HCT116 (cell line): Measurements from ENCODE around the gene BPIFB1. TPM values are rescaled to one million over a fixed set of nuclear protein-coding genes. Genes with fewer than 3 reads are reported as not detected.

Source experiments
- ATAC-seq: fragments of 200-7000 bp; cut with Tn5 transposase; 2 replicates; pipeline ENCODE4 v1.9.1; 2020; ENCODE audit warnings: mild to moderate bottlenecking, moderate library complexity
- BruUV-seq: library from RNA; stranded (reverse); fragments of 400-500 nt; replicated peaks from 2 replicates; lab custom pipeline; 2021; lab: Mats Ljungman, UMichigan
- CTCF ChIA-PET: fragments of 300-600 bp; sonication (Branson Sonifier 250); formaldehyde crosslinking; loops from one replicate; lab custom pipeline; 2021; ENCODE audit warnings: antibody characterized with exemption; lab: Charles Lee
- POLR2A ChIA-PET: fragments of 300-600, 350-600 bp; sonication (Branson Sonifier 250); formaldehyde crosslinking; loops from one replicate; lab custom pipeline; 2021; ENCODE audit warnings: antibody characterized with exemption; lab: Charles Lee
- RAD21 ChIA-PET, 2 experiments: fragments of 300-600 bp; sonication (Branson Sonifier 250); formaldehyde crosslinking; loops; one replicate each; lab custom pipeline; 2023; ENCODE audit warnings: low total read pairs in 2 of 2; ENCODE audit not compliant: uncharacterized antibody in 2 of 2, unreplicated experiment in 2 of 2, low non-redundant PET in 1 of 2; lab: Charles Lee
- DNase-seq: peaks from one replicate; pipeline ENCODE4 v3.0.0-alpha.2; 2010; ENCODE audit warnings: low read depth, low spot score
- H2AFZ ChIP-seq: fragments of 200-600 bp; shearing (Covaris generic), sonication (generic); 2 replicates; pipeline ENCODE4 v1.6.1; 2017; ENCODE audit warnings: low read depth, mixed run types, mixed read lengths, antibody characterized with exemption, low read length; ENCODE audit not compliant: poor library complexity, severe bottlenecking
- H3K27ac ChIP-seq: 2 replicates; pipeline ENCODE4 v1.5.1; 2012; ENCODE audit warnings: low read depth, low read length
- H3K27me3 ChIP-seq: fragments of 200-600 bp; sonication (generic); 2 replicates; pipeline ENCODE4 v1.6.1; 2016; ENCODE audit warnings: mixed run types, low read length, mixed read lengths; ENCODE audit not compliant: insufficient read depth
- H3K36me3 ChIP-seq, 2 experiments: fragments of 200-500 bp in 1 of 2; fragments of 200-600 bp in 1 of 2; sonication (Bioruptor generic) in 1 of 2; sonication (generic) in 1 of 2; 2 replicates each; pipeline versions ENCODE4 v1.5.1 to v1.6.1; 2014 to 2016; ENCODE audit warnings: low read length in 2 of 2, inconsistent platforms in 1 of 2, mixed read lengths in 1 of 2, mixed run types in 1 of 2; ENCODE audit not compliant: insufficient read depth in 2 of 2, control insufficient read depth in 1 of 2
- H3K4me1 ChIP-seq, 2 experiments: fragments of 200-600 bp in 1 of 2; sonication (generic) in 1 of 2; 2 replicates each; pipeline versions ENCODE4 v1.5.1 to v1.6.1; 2012 to 2017; ENCODE audit warnings: low read length in 2 of 2, inconsistent platforms in 1 of 2, mild to moderate bottlenecking in 1 of 2, mixed read lengths in 1 of 2, mixed run types in 1 of 2, moderate library complexity in 1 of 2; ENCODE audit not compliant: insufficient read depth in 2 of 2, control insufficient read depth in 1 of 2
- H3K4me2 ChIP-seq: fragments of 200-600 bp; sonication (generic); 2 replicates; pipeline ENCODE4 v1.6.1; 2017; ENCODE audit warnings: mixed run types, low read length, mixed read lengths
- H3K4me3 ChIP-seq, 2 experiments: fragments of 200-600 bp in 1 of 2; sonication (generic) in 1 of 2; replicated peaks in 1 of 2; 2 replicates each; pipeline ENCODE4 v1.5.1; 2011 to 2016; ENCODE audit warnings: low read length in 2 of 2, control low read depth in 1 of 2, low read depth in 1 of 2, mild to moderate bottlenecking in 1 of 2, mixed read lengths in 1 of 2, mixed run types in 1 of 2
- H3K79me2 ChIP-seq: fragments of 200-600 bp; sonication (generic); 2 replicates; pipeline ENCODE4 v1.6.1; 2017; ENCODE audit warnings: mild to moderate bottlenecking, mixed run types, low read length, moderate library complexity, mixed read lengths; ENCODE audit not compliant: insufficient read depth
- H3K9ac ChIP-seq: fragments of 200-600 bp; sonication (generic); 2 replicates; pipeline ENCODE4 v1.6.1; 2016; ENCODE audit warnings: low read length, mixed read lengths
- H3K9me2 ChIP-seq: fragments of 200-600 bp; sonication (generic), shearing (Covaris generic); 2 replicates; pipeline ENCODE4 v1.6.1; 2017; ENCODE audit warnings: mixed run types, mild to moderate bottlenecking, moderate library complexity; ENCODE audit not compliant: insufficient read depth
- H3K9me3 ChIP-seq, 2 experiments: fragments of 200-500 bp in 1 of 2; fragments of 200-600 bp in 1 of 2; sonication (Bioruptor generic) in 1 of 2; sonication (generic) in 1 of 2; 2 replicates each; pipeline ENCODE4 v1.6.1; 2014 to 2017; ENCODE audit warnings: low read length in 2 of 2, mixed read lengths in 2 of 2, inconsistent platforms in 1 of 2, low read depth in 1 of 2, mild to moderate bottlenecking in 1 of 2, mixed run types in 1 of 2, moderate library complexity in 1 of 2; ENCODE audit not compliant: control insufficient read depth in 1 of 2, insufficient read depth in 1 of 2
- H4K20me1 ChIP-seq: fragments of 200-600 bp; sonication (generic), shearing (Covaris generic); 2 replicates; pipeline ENCODE4 v1.6.1; 2017; ENCODE audit warnings: mixed run types, mild to moderate bottlenecking, moderate library complexity; ENCODE audit not compliant: insufficient read depth
- CBX3 ChIP-seq: IDR thresholded peaks from 2 replicates; pipeline ENCODE4 v1.6.1; 2012; ENCODE audit warnings: low read depth
- CEBPB ChIP-seq: IDR thresholded peaks from 2 replicates; pipeline ENCODE4 v1.6.1; 2012; ENCODE audit warnings: low read depth
- CTCF ChIP-seq, 3 experiments: fragments of 200-600 bp in 1 of 3; sonication (generic) in 1 of 3; IDR thresholded peaks in 2 of 3; conservative IDR thresholded peaks in 1 of 3; 2 replicates each; pipeline ENCODE4 v1.5.1; 2012 to 2017; ENCODE audit warnings: low read depth in 2 of 3, low read length in 2 of 3, antibody characterized with exemption in 1 of 3, borderline replicate concordance in 1 of 3, control low read depth in 1 of 3, mild to moderate bottlenecking in 1 of 3, mixed read lengths in 1 of 3, mixed run types in 1 of 3, moderate library complexity in 1 of 3; ENCODE audit not compliant: insufficient read depth in 1 of 3
- EGR1 ChIP-seq: IDR thresholded peaks from 2 replicates; pipeline ENCODE4 v1.6.1; 2012; ENCODE audit warnings: low read depth
- ELF1 ChIP-seq: IDR thresholded peaks from 2 replicates; pipeline ENCODE4 v1.6.1; 2012; ENCODE audit warnings: low read depth, borderline replicate concordance
- FOSL1 ChIP-seq: IDR thresholded peaks from 2 replicates; pipeline ENCODE4 v1.6.1; 2012; ENCODE audit warnings: low read depth
- JUND ChIP-seq: IDR thresholded peaks from 2 replicates; pipeline ENCODE4 v1.6.1; 2012
- MAX ChIP-seq: IDR thresholded peaks from 2 replicates; pipeline ENCODE4 v1.6.1; 2012
- POLR2A ChIP-seq: IDR thresholded peaks from 2 replicates; pipeline ENCODE4 v1.7.0; 2011; ENCODE audit warnings: borderline replicate concordance; ENCODE audit not compliant: insufficient read depth, insufficient read length; ENCODE audit errors: extremely low read depth
- POLR2AphosphoS5 ChIP-seq: IDR thresholded peaks from 2 replicates; pipeline ENCODE4 v1.6.1; 2011; ENCODE audit warnings: mild to moderate bottlenecking, low read depth, low read length, moderate library complexity
- RAD21 ChIP-seq: IDR thresholded peaks from 2 replicates; pipeline ENCODE4 v1.6.1; 2012; ENCODE audit warnings: low read depth, mild to moderate bottlenecking
- REST ChIP-seq: IDR thresholded peaks from 2 replicates; pipeline ENCODE4 v1.6.1; 2012; ENCODE audit warnings: low read depth
- SIN3A ChIP-seq: IDR thresholded peaks from 2 replicates; pipeline ENCODE4 v1.6.1; 2012; ENCODE audit warnings: low read depth
- SP1 ChIP-seq: IDR thresholded peaks from 2 replicates; pipeline ENCODE4 v1.6.1; 2012; ENCODE audit warnings: low read depth
- SRF ChIP-seq: IDR thresholded peaks from 2 replicates; pipeline ENCODE4 v1.6.1; 2012; ENCODE audit warnings: low read depth
- TCF7L2 ChIP-seq: IDR thresholded peaks from 2 replicates; pipeline ENCODE4 v1.7.0; 2011; ENCODE audit warnings: borderline replicate concordance, inconsistent platforms; ENCODE audit not compliant: insufficient read depth, insufficient read length; ENCODE audit errors: extremely low read depth
- YY1 ChIP-seq: IDR thresholded peaks from 2 replicates; pipeline ENCODE4 v1.6.1; 2011; ENCODE audit warnings: low read length, low read depth, moderate library complexity, mild to moderate bottlenecking; ENCODE audit not compliant: insufficient replicate concordance; ENCODE audit errors: extremely low read depth
- ZFX ChIP-seq: fragments of 450-650 bp; IDR thresholded peaks from 2 replicates; pipeline ENCODE4 v1.6.1; 2017
- intact Hi-C: fragments of 100-400 bp; cut with micrococcal nuclease; formaldehyde crosslinking; loops from 2 replicates; pipeline ENCODE4 v1.10.0; 2022
- total RNA-seq: library from RNA; stranded (reverse); gene quantifications from one replicate; pipeline ENCODE4 v1.2.1, GENCODE V29; 2021; ENCODE audit not compliant: unreplicated experiment

BPIFB1 gene
- total RNA-seq, 1 experiment from 2014 or later = 0.17 TPM

- H3K4me2 ChIP-seq = no peak overlapping the region
- peaks cover 19% of the 10 kb centered on the region; the same call in 1 of the 2 replicates for H3K27me3 ChIP-seq
- no peaks in the 10 kb centered on the region for H3K79me2 ChIP-seq
- H4K20me1 ChIP-seq = no peaks in the 10 kb centered on the region
- DNase-seq = no peak
- no TSS peak for BruUV-seq
- no peak overlapping the region for H3K9ac ChIP-seq
- H3K9me2 ChIP-seq = no peaks in the 10 kb centered on the region
- H2AFZ ChIP-seq = no peak overlapping the region
- no peak overlapping the region for H3K27ac ChIP-seq
- CTCF ChIA-PET = no interaction called here
- H3K4me1 ChIP-seq = no peaks in the 10 kb centered on the region
- TF ChIP-seq REST (no peak), CBX3 (no peak), ZFX (no peak), CTCF (IDR thresholded peaks at IDR 0.05 in 2 of 3, conservative IDR thresholded peaks at IDR 0.05 in 1 of 3; ENCODE audit: borderline replicate concordance in 1 of 3, insufficient read depth in 1 of 3, low read depth in 2 of 3, low read length in 2 of 3) (no peak), FOSL1 (no peak), POLR2AphosphoS5 (no peak), MAX (no peak), SP1 (no peak), JUND (no peak), ELF1 (no peak), SIN3A (no peak), YY1 (no peak), POLR2A (no peak), CEBPB (no peak), RAD21 (no peak), EGR1 (no peak), TCF7L2 (no peak), SRF (no peak)
- no peak for ATAC-seq
- POLR2A ChIA-PET = no interaction called here
- no peaks in the 10 kb centered on the region for H3K9me3 ChIP-seq
- intact Hi-C loops = no loop called here
- no peak overlapping the region for H3K4me3 ChIP-seq
- H3K36me3 ChIP-seq = no peaks in the 10 kb centered on the region
- RAD21 ChIA-PET = no interaction called here
These were observed 10.7 kb upstream of the BPIFB1 start for GRCh38 chr20:33272155-33272873.
